Measurements from ENCODE around the gene SLX1A.
"Not testable (repeated sequence)": the region's sequence is repeated elsewhere in the genome, so short reads cannot be mapped to it uniquely, and the experiment has no call there.

The SLX1A gene

DNA sequence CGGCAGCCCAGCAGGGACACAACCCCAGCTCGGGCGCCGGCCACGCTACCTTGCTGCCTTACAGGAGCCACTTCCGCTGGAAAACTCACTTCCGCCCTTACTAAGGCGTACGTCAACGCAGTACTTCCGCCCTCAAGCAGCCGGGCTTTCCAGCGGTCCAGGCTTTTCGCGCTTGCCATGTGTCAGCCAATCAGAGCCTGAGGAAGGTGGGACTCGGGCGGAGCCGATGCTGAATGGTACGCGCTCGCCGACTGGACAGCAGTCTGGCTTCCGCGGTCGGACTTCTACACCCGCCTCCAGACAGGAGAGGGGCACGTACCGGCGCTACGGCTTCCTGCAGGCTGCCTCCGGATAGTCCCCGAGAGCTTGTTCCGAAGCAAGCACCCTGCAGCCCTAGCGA lies at the start of gene SLX1A, which contains the start of gene BOLA2B:
Gene SLX1A (plus strand): TSS at position 261 of the 400 bp plus-strand sequence. CDS start 210 bp downstream, outside the sequence.
Gene BOLA2B (minus strand): TSS at position 52 of the 400 bp plus-strand sequence. CDS start 71 bp downstream, outside the sequence.
- not testable (repeated sequence) for DNase-seq

GRCh38 chr16:30144017-30144416 lies 49.7 kb upstream of the SLX1A start:
- no peak for DNase-seq

- no peak for DNase-seq
These were observed 48.8 kb upstream of the SLX1A start for GRCh38 chr16:30144917-30145316.

GRCh38 chr16:30145657-30146056 lies 48.0 kb upstream of the SLX1A start:
- no peak for DNase-seq

GRCh38 chr16:30147843-30148510 lies 45.7 kb upstream of the SLX1A start:
- no peak for DNase-seq

DNA sequence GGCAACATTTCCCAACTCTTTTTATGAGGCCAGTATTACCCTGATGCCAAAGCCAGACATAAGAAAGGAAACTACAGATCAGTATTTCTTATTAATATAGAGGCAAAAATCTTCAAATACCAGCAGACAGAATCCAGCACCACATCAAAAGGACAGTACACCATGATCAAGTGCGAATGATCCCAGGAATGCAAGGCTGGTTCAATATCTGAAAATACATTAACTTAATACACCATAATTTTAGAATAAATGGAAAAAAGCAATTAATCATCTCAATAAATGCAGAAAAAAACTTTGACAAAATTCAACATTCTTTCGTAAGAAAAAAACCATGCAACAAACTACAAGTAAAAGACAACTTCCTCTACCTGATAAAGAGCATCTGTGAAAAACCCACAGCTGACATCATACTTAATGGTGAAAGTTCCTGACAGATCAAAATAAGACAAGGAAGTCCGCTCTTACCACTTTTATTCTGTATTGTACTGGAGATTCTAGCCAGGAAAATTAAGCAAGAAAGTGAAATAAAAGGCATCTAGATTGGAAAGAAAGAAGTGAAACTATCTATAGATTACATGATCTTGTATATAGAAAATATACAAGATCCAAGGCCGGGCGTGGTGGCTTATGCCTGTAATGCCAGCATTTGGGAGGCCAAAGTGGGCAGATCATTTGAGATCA lies 44.3 kb upstream of the SLX1A start:
- DNase-seq, result no peak

DNA sequence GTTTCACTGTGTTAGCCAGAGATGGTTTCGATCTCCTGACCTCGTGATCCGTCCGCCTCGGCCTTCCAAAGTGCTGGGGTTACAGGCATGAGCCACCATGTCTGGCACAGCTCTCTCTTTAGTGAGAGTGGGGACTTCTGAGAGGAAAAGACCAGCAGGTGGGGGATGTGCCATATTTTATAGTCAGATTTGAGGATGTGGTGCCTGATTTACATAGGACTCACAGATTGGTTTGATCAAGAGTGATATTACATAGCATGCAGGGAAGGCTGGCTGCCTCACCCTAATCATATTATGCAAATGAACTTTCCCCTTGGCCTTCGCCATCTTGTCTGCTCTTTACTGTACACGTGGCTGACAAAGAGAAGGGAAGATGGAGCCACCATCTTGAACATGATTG lies 42.6 kb upstream of the SLX1A start:
- DNase-seq, result no peak

- no peak for DNase-seq
These were observed 41.2 kb upstream of the SLX1A start for GRCh38 chr16:30152517-30152916.

DNA sequence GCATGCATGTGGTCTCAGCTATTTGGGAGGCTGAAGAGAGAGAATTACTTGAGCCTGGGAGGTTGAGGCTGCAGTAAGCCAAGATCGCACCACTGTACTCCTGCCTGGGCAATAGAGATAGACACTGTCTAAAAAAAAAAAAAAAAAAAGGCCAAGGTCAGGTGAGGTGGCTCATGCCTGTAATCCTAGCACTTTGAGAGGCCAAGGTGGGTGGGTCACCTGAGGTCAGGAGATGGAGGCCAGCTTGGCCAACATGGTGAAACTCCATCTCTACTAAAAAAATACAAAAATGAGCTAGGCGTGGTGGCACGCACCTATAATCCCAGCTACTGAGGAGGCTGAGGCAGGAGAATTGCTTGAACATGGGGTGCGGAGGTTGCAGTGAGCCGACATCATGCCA lies 38.5 kb upstream of the SLX1A start:
- DNase-seq, result no peak

DNA sequence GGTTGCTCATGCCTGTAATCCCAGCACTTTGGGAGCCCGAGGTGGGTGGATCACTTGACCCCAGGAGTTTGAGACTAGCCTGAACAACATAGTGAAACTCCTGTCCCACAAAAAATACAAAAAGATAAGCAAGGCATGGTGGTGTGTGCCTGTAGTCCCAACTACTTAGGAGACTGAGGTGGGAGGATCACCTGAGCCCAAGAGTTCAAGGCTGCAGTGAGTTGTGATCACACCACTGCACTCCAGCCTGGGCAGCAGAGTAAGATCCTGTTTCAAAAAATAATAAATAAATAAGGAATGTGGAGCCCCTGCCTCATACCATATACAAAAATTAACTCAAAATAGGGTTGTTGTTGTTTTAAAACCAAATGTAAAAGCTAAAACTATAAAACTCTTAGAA lies 36.5 kb upstream of the SLX1A start:
- no peak for DNase-seq

DNA sequence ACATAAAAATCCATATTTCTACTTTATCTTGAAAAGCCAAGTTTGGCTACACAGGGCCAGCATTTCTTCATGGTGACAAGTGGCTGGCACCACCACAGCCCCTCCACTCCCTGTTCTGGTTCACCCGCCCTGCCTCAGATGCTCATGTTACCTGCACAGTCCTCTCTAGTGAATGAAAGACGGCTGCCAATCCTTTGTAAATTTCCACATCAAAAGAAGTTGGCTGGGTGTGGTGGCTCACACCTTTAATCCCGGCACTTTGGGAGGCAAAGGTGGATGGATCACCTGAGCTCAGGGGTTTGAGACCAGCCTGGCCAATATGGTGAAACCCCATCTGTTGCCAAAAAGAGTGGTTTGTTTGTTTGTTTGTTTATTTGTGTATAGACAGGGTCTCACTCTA lies 30.1 kb upstream of the SLX1A start:
- DNase-seq, result no peak

- DNase-seq, result no peak
These were observed 27.3 kb upstream of the SLX1A start for GRCh38 chr16:30166202-30166902.

- DNase-seq, result not testable (repeated sequence)
These were observed 24.9 kb upstream of the SLX1A start for GRCh38 chr16:30168746-30169145.

DNA sequence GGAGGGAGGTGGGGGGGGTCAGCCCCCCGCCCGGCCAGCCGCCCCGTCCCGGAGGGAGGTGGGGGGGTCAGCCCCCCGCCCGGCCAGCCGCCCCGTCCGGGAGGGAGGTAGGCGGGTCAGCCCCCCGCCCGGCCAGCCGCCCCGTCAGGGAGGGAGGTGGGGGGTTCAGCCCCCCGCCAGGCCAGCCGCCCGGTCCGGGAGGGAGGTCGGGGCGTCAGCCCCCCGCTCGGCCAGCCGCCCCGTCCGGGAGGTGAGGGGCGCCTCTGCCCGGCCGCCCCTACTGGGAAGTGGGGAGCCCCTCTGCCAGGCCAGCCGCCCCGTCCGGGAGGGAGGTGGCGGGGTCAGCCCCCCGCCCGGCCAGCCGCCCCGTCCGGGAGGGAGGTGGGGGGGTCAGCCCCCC lies 24.3 kb upstream of the SLX1A start:
- not testable (repeated sequence) for DNase-seq

DNA sequence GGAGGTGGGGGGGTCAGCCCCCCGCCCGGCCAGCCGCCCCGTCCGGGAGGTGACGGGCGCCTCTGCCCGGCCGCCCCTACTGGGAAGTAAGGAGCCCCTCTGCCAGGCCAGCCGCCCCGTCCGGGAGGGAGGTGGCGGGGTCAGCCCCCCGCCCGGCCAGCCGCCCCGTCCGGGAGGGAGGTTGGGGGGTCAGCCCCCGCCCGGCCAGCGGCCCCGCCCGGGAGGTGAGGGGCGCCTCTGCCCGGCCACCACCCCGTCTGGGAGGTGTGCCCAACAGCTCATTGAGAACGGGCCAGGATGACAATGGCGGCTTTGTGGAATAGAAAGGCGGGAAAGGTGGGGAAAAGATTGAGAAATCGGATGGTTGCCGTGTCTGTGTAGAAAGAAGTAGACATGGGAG lies 23.5 kb upstream of the SLX1A start:
- not testable (repeated sequence) for DNase-seq

GRCh38 chr16:30173054-30173453 lies 20.6 kb upstream of the SLX1A start:
- DNase-seq, result no peak

- DNase-seq, result not testable (repeated sequence)
These were observed 16.8 kb upstream of the SLX1A start for GRCh38 chr16:30176876-30177275.

DNA sequence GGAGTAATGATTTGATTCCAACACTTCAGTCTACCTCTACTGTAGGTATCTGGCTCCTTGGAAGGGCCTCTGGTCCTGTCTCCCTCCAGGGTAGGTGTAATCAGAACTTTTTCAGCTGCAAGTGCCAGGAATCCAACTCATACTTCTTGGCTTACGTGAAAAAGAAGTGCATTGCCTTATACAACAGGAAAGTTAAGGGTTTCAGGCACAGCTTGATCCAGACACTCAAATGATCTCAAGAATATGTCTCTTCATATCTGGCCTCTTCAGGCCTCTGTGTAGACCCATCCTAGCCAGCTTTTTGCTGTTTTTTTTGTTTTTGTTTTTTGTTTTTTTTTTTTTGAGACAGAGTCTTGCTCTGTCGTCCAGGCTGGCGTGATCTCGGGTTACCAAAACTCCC lies 14.5 kb upstream of the SLX1A start:
- DNase-seq, result no peak

DNA sequence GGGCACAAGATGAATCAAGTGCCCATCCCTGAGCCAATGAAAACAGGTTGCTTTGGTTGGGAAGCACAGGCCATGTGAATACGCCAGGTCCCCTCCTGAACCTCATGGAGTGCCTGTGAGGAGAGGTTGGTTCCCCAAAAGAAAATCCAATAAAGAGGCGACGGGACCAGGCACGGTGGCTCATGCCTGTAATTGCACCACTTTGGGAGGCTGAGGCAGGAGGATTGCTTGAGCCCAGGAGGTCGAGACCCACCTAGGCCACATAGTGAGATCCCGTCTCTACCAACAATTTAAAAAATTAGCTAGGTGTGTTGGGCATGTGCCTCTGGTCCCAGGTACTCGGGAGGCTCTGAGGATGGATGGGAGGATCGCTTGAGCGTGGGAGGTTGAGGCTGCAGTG lies 13.7 kb upstream of the SLX1A start:
- DNase-seq, result no peak

DNA sequence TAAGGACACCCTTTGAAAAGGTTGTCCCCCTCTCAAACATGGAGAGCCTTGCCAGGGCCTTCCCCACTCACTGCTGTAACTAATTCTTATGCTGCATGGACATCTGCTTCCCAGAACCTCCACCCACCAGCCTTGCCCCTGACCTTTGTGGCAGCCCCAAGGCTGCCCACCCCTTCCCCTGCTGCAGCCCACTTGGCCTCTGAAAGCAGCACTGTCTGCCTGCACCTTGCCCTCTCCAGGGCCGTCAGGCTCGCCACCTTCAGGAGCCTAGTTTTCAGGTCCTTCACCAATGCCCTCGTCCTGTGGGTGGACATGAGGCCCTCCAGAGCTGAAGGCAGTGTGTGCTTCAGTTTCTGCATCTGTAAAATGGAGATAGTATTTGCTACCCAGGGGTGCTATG lies 12.9 kb upstream of the SLX1A start:
- DNase-seq, result no peak

DNA sequence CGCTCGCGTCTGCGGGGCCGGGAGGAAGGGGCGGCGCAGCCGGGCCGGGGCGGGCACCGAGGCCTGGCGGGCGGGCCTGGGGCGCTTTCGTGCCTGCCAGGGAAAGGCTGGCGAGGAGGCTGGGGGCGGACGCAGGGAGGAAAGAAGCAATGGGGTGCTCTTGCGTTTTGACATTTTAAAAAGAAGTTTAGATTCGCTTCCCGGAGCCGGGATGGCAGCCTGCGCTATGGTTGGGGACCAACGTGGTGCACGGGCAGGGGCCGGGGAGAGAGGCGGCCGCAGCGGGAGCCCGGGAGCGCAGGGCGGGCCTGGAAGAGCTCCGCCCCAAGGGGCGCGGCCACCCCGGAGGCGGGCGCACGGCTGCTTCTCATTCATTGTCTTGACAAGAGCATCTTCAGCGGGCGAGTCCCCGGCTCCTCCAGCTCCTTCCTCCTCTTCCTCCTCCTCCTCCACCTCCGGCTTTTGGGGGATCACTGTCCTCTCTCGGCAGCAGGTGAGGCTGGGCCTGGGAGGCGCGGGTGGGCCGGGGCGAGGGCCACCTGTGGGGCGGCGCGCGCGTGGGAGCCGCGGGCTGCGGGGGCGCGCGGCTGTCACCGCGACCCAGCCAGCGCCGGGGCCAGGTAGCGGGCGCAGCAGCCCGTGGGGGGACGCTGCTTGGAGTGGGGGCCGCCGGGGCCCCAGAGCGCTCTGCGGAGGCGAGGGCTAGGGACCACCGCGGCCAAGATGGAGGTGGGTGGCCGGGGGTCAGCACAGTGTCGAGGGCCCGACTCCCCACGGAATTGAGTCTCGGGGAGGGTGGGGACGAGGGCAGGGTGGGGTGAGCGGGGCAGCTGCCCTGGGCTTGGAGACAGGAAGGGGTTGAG lies 10.2 kb upstream of the SLX1A start, which contains the start of gene CORO1A:
Gene CORO1A (plus strand): TSS at position 370 of the 863 bp plus-strand sequence. CDS start 1,608 bp downstream, outside the sequence.
- DNase-seq, result peak; percentile 87

- peak; percentile 70 for DNase-seq
These were observed 9.4 kb upstream of the SLX1A start for GRCh38 chr16:30184096-30184890.

Data from stimulated activated CD4-positive, alpha-beta T cell treated with anti-CD3 and anti-CD28 coated beads, Interleukin-1b, Interleukin-23, amount 100 ng/mL, for 48 hours (primary cell).